Kidney (tissue), 14 donors: Measurements from ENCODE around the gene OSTF1. TPM values are rescaled to one million over a fixed set of nuclear protein-coding genes. Genes with fewer than 3 reads are reported as not detected.

Experiments
- DNase-seq, 5 donors: peaks; one replicate each; pipeline ENCODE4 v3.0.0-alpha.2; 2013 to 2020
- FAIRE-seq: peaks from 2 replicates; lab custom pipeline; 2012; peaks lifted over from hg19 to GRCh38; lab: Jason Lieb, UNC
- H3K27ac ChIP-seq, 2 donors: one replicate each; pipeline ENCODE4 v1.7.0; 2013; ENCODE audit warnings: low read depth in 2 of 2, low read length in 2 of 2, inconsistent platforms in 1 of 2
- H3K27me3 ChIP-seq: one replicate; pipeline ENCODE4 v1.7.1; 2013; ENCODE audit warnings: low read length, inconsistent platforms; ENCODE audit not compliant: control insufficient read depth, insufficient read depth
- H3K36me3 ChIP-seq, 3 donors: one replicate each; pipeline versions ENCODE4 v1.7.0 to v1.7.1; 2013; ENCODE audit warnings: low read length in 3 of 3, control low read depth in 1 of 3, inconsistent platforms in 1 of 3; ENCODE audit not compliant: insufficient read depth in 3 of 3, control insufficient read depth in 2 of 3
- H3K4me1 ChIP-seq, 3 donors: one replicate each; pipeline versions ENCODE4 v1.7.0 to v1.7.1; 2013; ENCODE audit warnings: low read length in 3 of 3, inconsistent platforms in 1 of 3, low read depth in 1 of 3; ENCODE audit not compliant: control insufficient read depth in 2 of 3, insufficient read depth in 2 of 3
- H3K4me3 ChIP-seq, 3 donors: one replicate each; pipeline versions ENCODE4 v1.7.0 to v1.8.1; 2013; ENCODE audit warnings: low read length in 3 of 3, control low read depth in 1 of 3, inconsistent platforms in 1 of 3
- H3K9ac ChIP-seq, 3 donors: one replicate each; pipeline versions ENCODE4 v1.7.0 to v1.7.1; 2013; ENCODE audit warnings: low read length in 3 of 3, control low read depth in 1 of 3, inconsistent platforms in 1 of 3
- H3K9me3 ChIP-seq, 3 donors: one replicate each; pipeline versions ENCODE4 v1.7.0 to v1.7.1; 2013; ENCODE audit warnings: low read length in 3 of 3, control low read depth in 1 of 3, inconsistent platforms in 1 of 3; ENCODE audit not compliant: control insufficient read depth in 2 of 3, insufficient read depth in 1 of 3
- intact Hi-C: fragments of 100-400 bp; cut with DNase I; formaldehyde crosslinking; loops from one replicate; pipeline ENCODE4 v1.11.1; 2022
- polyA plus RNA-seq: library from polyadenylated mRNA; stranded (reverse); fragments of 350-450 nt; fragmentation: Illumina TruSeq; extraction: RNeasy Lipid Tissue Mini Kit (QIAGEN cat#74804); gene quantifications from one replicate; pipeline ENCODE4 v1.2.3, GENCODE V29; 2014; ENCODE audit warnings: low read depth, low replicate concordance; ENCODE audit not compliant: insufficient read depth
- total RNA-seq: library from RNA; stranded (reverse); fragmentation: NEBNext Ultra II Directional; extraction: Animal tissue kit (Norgen Biotek cat#: 25700); gene quantifications from one replicate; pipeline ENCODE4 v1.2.1, GENCODE V29; 2021
- TF ChIP-seq, protein P1 (sequence below): IDR thresholded peaks from 3 replicates; pipeline ENCODE4 v1.5.1; 2012; ENCODE audit warnings: mild to moderate bottlenecking, moderate library complexity, borderline replicate concordance; ENCODE audit not compliant: insufficient read depth; ENCODE audit errors: extremely low read depth
- donor health status: control.
- donor health status: control.
- donor health status: control.
- donor health status: control.
- donor health status: control.
- donor health status: DM: yes; HTN: yes; CAD: no.
- donor health status: Normal renal cell carcinoma (clear cell type).

The OSTF1 gene
- total and polyA plus RNA-seq, 2 donors from 2014 or later = 42.8 to 52.7 TPM

DNA sequence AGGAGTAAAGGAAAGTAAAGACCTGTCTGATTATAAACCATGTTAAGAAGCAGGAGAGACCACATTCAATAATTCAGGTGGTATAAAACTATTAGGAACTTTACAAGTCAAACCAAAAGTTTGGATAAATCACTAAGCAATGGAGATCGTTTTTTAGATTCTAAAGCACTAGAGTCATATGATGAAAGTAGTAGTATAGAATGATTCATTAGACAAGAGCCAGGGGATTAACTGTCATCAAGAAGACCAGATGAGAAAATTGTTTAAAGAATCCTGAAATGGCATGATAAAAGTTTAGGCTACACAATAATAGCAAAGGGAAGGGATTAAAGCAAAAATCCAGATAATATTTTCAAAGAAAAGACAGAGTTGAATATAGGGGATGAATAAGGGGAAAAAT lies 47.3 kb upstream of the OSTF1 start:
- intact Hi-C loops = no loop called here

DNA sequence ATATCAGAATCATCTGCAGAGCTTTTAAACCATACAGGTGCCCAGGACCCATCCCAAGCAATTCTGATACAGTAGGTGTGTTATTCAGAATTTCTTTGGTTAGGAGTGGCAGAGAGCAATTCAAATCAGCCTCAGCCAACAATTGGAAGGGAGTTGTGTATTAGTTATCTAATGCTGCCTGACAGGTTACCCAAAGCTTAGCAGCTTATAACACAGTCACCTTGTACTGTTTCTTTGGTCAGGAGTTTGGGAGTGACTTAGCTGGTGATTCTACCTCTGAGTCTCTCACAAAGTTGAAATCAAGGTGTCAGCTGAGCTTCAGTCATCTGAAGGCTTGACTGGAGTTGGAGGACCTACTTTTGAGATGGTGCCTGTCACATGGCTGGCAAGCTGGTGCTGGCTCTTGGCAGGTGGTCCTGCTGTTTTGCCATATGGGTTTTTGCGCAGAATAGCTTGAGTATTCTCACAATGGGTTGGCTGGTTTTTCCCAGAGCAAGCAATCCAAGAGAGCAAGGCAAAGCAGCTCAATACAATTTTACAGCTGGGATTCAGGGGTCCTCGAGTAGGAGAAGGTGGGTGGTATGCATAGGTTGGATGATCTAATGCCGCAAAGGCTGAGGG lies 41.5 kb upstream of the OSTF1 start:
- Histone ChIP-seq H3K27me3 (no peaks in the 10 kb centered on the region), H3K9me3 (no peaks in the 10 kb centered on the region), H3K36me3 (no peaks in the 10 kb centered on the region), H3K27ac (no peak overlapping the region), H3K9ac (no peak overlapping the region), H3K4me3 (no peak overlapping the region), H3K4me1 (no peaks in the 10 kb centered on the region)
- no peak for DNase-seq
- intact Hi-C loops = no loop called here
- no peak for FAIRE-seq
- TF ChIP-seq, protein P1, sequence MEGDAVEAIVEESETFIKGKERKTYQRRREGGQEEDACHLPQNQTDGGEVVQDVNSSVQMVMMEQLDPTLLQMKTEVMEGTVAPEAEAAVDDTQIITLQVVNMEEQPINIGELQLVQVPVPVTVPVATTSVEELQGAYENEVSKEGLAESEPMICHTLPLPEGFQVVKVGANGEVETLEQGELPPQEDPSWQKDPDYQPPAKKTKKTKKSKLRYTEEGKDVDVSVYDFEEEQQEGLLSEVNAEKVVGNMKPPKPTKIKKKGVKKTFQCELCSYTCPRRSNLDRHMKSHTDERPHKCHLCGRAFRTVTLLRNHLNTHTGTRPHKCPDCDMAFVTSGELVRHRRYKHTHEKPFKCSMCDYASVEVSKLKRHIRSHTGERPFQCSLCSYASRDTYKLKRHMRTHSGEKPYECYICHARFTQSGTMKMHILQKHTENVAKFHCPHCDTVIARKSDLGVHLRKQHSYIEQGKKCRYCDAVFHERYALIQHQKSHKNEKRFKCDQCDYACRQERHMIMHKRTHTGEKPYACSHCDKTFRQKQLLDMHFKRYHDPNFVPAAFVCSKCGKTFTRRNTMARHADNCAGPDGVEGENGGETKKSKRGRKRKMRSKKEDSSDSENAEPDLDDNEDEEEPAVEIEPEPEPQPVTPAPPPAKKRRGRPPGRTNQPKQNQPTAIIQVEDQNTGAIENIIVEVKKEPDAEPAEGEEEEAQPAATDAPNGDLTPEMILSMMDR = no peak

More for the DNA sequence above, 47.3 kb upstream of the OSTF1 start:
- FAIRE-seq (no peak), DNase-seq (no peak)
- H3K9ac ChIP-seq = no peak overlapping the region
- TF ChIP-seq, protein P1 = no peak
- no peak overlapping the region for H3K4me3 ChIP-seq
- no peaks in the 10 kb centered on the region for H3K4me1 ChIP-seq
- no peaks in the 10 kb centered on the region for H3K9me3 ChIP-seq
- H3K36me3 ChIP-seq = no peaks in the 10 kb centered on the region
- H3K27ac ChIP-seq = no peak overlapping the region
- H3K27me3 ChIP-seq = no peaks in the 10 kb centered on the region

DNA sequence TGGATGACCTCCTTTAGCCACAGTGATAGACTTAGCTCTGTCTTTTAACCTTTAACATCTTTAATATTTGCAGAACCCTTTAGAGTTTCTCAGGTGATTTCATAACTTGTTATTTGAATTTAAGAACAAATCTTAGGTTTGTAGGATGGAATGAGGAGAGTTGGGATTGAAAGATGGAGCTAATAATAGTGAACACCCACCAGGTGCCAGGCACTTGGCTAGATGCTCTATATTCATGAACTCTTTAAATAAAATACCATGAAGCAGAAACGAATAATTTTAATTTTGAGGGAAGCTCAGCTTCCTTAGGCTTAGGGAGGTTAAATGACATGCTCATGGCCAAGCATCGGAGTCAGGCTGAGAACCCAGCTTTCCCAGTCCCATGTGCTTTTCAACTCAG lies 40.8 kb upstream of the OSTF1 start:
- Histone ChIP-seq H3K9ac (no peak overlapping the region), H3K4me1 (no peaks in the 10 kb centered on the region), H3K27ac (no peak overlapping the region), H3K9me3 (no peaks in the 10 kb centered on the region), H3K4me3 (no peak overlapping the region), H3K27me3 (no peaks in the 10 kb centered on the region), H3K36me3 (no peaks in the 10 kb centered on the region)
- no peak for FAIRE-seq
- DNase-seq = no peak
- intact Hi-C loops = no loop called here
- TF ChIP-seq, protein P1 = no peak

DNA sequence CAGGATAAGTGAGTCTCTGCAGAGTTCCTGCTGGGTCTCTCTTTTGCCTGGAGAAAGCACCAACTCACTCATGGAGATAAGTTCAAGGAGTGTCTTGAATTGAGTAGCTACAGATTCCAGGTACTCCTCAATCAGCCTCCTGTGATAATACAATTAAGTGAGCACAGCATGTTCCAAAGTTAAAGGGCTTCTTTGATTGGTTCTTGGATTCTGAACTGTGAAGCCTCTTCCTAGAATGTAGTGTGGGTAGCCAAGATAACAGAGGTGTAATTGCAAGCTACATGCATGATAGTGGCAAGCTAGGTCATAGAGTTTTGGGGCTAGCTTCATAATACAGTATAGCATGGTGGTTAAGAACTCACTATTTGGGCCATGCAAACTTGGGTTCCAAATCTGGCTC lies 37.0 kb upstream of the OSTF1 start:
- Histone ChIP-seq H3K9ac (no peak overlapping the region), H3K4me3 (no peak overlapping the region), H3K27ac (no peak overlapping the region), H3K36me3 (no peaks in the 10 kb centered on the region), H3K9me3 (no peaks in the 10 kb centered on the region), H3K27me3 (no peaks in the 10 kb centered on the region), H3K4me1 (no peaks in the 10 kb centered on the region)
- FAIRE-seq (no peak), DNase-seq (no peak)
- intact Hi-C loops = no loop called here
- TF ChIP-seq, protein P1 = no peak
